ENCODE results near the gene NUDT21.

The NUDT21 gene

DNA sequence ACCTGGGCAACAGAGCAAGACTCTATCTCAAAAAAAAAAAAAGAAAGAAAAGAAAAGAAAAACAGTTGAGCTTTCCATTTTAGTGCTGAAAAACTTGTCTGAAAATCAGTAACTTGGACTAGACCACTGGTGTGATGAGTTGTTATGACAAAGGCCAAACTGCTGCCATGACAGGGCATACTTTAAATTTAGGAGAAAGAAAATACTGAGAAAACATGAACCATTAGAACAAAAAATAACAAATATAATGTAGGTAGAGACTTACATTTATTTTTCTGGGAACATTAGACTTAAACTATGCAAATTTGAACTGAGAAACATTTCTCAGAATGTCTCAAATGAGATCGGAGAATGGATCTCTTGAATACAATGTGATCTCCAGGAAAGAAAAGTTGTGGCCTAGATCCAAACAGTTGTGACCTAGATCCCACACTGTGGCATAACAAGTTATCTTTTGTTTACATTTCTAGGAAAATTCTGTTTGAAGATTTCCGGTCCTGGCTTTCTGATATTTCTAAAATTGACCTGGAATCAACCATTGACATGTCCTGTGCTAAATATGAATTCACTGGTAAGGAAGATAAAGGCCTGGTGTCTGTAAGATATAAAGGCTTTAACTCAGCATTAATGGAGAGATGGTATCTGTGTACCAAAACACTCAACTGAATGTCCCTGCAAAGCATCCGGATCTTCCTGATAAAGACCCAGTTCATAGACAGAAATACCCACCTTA lies 11.1 kb upstream of the NUDT21 start:
- H3K27me3 ChIP-seq (ENCODE audit: insufficient read depth, poor library complexity, severe bottlenecking), result no peaks in the 10 kb centered on the region
- H3K27ac ChIP-seq (replicated peaks), result no peak overlapping the region
- no peak overlapping the region for H3K4me3 ChIP-seq (replicated peaks; ENCODE audit: insufficient read depth, low read length)
- DNase-seq (ENCODE audit: low read depth in 1 of 2, low spot score in 1 of 2), result no peak
- TF ChIP-seq SPI1 (IDR thresholded peaks at IDR 0.05; ENCODE audit: borderline replicate concordance, low read depth) (no peak), GABPA (IDR thresholded peaks at IDR 0.05; ENCODE audit: low read depth) (no peak), POLR2AphosphoS5 (IDR thresholded peaks at IDR 0.05; ENCODE audit: low read depth) (no peak)
- TF ChIP-seq, protein P1, sequence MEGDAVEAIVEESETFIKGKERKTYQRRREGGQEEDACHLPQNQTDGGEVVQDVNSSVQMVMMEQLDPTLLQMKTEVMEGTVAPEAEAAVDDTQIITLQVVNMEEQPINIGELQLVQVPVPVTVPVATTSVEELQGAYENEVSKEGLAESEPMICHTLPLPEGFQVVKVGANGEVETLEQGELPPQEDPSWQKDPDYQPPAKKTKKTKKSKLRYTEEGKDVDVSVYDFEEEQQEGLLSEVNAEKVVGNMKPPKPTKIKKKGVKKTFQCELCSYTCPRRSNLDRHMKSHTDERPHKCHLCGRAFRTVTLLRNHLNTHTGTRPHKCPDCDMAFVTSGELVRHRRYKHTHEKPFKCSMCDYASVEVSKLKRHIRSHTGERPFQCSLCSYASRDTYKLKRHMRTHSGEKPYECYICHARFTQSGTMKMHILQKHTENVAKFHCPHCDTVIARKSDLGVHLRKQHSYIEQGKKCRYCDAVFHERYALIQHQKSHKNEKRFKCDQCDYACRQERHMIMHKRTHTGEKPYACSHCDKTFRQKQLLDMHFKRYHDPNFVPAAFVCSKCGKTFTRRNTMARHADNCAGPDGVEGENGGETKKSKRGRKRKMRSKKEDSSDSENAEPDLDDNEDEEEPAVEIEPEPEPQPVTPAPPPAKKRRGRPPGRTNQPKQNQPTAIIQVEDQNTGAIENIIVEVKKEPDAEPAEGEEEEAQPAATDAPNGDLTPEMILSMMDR (IDR thresholded peaks at IDR 0.05; ENCODE audit: insufficient read depth, low read length), result no peak
- TF ChIP-seq, protein P2, sequence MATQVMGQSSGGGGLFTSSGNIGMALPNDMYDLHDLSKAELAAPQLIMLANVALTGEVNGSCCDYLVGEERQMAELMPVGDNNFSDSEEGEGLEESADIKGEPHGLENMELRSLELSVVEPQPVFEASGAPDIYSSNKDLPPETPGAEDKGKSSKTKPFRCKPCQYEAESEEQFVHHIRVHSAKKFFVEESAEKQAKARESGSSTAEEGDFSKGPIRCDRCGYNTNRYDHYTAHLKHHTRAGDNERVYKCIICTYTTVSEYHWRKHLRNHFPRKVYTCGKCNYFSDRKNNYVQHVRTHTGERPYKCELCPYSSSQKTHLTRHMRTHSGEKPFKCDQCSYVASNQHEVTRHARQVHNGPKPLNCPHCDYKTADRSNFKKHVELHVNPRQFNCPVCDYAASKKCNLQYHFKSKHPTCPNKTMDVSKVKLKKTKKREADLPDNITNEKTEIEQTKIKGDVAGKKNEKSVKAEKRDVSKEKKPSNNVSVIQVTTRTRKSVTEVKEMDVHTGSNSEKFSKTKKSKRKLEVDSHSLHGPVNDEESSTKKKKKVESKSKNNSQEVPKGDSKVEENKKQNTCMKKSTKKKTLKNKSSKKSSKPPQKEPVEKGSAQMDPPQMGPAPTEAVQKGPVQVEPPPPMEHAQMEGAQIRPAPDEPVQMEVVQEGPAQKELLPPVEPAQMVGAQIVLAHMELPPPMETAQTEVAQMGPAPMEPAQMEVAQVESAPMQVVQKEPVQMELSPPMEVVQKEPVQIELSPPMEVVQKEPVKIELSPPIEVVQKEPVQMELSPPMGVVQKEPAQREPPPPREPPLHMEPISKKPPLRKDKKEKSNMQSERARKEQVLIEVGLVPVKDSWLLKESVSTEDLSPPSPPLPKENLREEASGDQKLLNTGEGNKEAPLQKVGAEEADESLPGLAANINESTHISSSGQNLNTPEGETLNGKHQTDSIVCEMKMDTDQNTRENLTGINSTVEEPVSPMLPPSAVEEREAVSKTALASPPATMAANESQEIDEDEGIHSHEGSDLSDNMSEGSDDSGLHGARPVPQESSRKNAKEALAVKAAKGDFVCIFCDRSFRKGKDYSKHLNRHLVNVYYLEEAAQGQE (IDR thresholded peaks at IDR 0.05; ENCODE audit: insufficient replicate concordance, low read depth), result no peak

DNA sequence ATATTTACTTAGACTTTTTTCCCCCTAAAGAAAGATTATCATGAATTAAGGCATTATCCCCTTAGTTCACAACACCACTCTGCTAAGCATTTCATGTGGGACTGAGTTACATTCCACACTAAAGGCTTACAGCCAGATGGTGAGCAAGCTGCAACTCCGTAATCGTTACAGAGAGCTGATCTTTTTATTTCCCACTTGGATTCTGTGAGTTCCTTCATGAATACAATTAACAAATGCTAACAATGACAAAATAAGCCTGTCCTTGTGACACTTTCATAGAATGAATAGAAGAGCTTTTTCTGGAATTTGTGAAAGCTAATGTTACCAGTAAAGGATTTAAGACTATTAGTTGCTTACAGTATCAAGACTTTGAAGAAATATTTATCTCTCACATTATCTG lies 9.0 kb upstream of the NUDT21 start:
- H3K27me3 ChIP-seq (ENCODE audit: insufficient read depth, poor library complexity, severe bottlenecking), result no peaks in the 10 kb centered on the region

DNA sequence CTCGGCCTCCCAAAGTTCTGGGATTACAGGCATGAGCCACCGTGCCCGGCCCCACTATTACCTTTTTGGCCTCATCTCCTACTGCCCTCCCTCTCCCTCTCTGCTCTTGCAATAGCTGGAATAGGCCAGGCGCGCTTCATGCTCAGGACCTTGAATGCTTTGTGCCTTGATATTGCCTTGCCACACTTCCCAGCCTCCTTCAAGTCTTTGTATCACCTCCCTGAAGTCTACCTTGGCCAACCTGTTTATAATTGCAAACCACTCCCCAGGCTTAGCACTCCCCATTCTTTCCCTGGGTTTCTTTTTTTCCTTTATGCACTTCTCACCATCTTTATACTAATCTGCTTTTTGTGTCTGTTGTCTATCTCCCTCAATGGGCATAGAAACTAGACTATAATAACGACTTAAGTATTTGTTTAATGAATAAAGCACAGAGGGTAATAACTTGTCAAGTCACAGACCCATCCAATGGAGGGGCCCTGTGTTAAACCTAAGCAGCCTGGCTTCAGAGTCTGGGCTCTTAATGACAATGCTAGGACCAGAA lies 6.9 kb upstream of the NUDT21 start:
- no peak for TF ChIP-seq SPI1 (IDR thresholded peaks at IDR 0.05; ENCODE audit: borderline replicate concordance, low read depth)
- no peak for TF ChIP-seq GABPA (IDR thresholded peaks at IDR 0.05; ENCODE audit: low read depth)
- TF ChIP-seq, protein P1 (IDR thresholded peaks at IDR 0.05; ENCODE audit: insufficient read depth, low read length), result no peak
- TF ChIP-seq, protein P2 (IDR thresholded peaks at IDR 0.05; ENCODE audit: insufficient replicate concordance, low read depth), result no peak
- TF ChIP-seq POLR2AphosphoS5 (IDR thresholded peaks at IDR 0.05; ENCODE audit: low read depth), result no peak
- Histone ChIP-seq H3K4me3 (replicated peaks; ENCODE audit: insufficient read depth, low read length) (no peak overlapping the region), H3K27ac (replicated peaks) (no peak overlapping the region), H3K27me3 (ENCODE audit: insufficient read depth, poor library complexity, severe bottlenecking) (no peaks in the 10 kb centered on the region)
- no peak for DNase-seq (ENCODE audit: low read depth in 1 of 2, low spot score in 1 of 2)

More for the DNA sequence above, 9.0 kb upstream of the NUDT21 start:
- Histone ChIP-seq H3K27ac (replicated peaks) (no peak overlapping the region), H3K4me3 (replicated peaks; ENCODE audit: insufficient read depth, low read length) (no peak overlapping the region)
- TF ChIP-seq POLR2AphosphoS5 (IDR thresholded peaks at IDR 0.05; ENCODE audit: low read depth) (no peak), GABPA (IDR thresholded peaks at IDR 0.05; ENCODE audit: low read depth) (no peak), SPI1 (IDR thresholded peaks at IDR 0.05; ENCODE audit: borderline replicate concordance, low read depth) (no peak)
- TF ChIP-seq, protein P1 (IDR thresholded peaks at IDR 0.05; ENCODE audit: insufficient read depth, low read length), result no peak
- TF ChIP-seq, protein P2 (IDR thresholded peaks at IDR 0.05; ENCODE audit: insufficient replicate concordance, low read depth), result no peak
- DNase-seq (ENCODE audit: low read depth in 1 of 2, low spot score in 1 of 2), result no peak

Data from HL-60 (cell line).